ENCODE results near the gene EXOSC1.
"Not testable (repeated sequence)": the region's sequence is repeated elsewhere in the genome, so short reads cannot be mapped to it uniquely, and the experiment has no call there.

EXOSC1 gene

DNA sequence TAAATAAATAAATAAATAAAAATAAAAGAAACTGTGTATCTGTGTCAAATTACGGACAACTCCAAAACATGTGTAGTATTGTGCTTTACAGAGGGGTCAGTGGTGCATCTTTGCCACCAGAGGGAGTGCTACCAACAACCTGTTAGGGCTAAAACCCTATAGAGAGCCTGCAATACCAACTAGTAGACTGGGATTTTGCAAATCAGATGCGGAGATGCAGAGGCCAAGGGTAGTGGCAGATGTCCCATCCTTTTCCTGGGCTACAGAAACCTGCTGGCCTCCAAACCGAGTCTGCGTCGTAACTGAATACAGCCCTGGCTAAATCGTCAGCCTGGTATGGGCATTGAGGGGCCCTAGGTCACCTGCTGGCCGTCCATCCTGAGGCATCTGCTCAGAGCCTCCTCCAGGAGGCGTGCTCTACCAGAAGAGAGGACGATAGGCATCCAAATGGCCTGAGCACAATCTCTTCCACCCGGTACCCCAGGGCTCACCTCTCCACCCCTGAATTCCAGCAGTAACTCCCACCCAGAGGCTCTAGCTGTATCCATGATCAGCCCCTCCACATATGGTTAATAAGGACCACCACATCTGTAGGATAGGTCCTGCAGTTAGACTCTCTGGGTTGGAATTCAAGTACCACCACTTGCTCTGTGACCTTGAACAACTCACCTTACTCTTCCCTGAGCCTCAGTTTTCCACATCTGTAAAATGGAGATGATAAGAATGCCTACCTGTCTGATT lies 38.4 kb downstream of the EXOSC1 start:
- peak; percentile 33 for DNase-seq

DNA sequence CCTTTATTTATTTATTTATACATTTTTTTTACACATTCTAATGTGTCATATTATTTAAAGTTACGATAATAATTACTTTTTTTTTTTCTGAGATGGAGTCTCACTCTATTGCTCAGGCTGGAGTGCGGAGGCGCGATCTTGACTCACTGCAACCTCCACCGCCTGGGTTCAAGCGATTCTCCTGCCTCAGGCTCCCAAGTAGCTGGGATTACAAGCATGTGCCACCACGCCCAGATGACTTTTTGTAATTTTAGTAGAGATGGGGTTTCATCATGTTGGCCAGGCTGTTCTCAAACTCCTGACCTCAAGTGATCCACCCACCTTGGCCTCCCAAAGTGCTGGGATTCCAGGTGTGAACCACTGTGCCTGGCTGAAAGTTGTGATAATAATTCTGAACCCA lies 39.3 kb downstream of the EXOSC1 start:
- DNase-seq, result not testable (repeated sequence)

DNA sequence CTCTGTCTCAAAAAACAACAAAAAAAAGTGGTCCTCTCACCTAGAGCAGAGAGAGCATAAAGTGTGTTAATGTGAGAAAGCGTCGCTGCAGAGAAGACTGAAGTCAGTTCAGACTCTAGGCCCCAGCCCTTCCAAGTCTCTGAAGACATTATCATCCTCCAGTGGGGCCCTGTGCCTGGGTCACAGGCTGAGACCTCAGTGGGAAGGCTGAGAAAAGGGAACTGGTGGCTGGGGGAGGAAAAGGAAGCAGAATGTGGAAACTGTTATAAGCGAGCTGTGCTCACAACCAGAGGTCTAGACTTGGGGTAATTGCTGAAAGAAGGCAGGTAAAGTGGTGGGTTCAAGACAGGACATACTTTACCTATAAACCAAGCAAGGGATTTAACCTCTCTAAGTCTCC lies 39.7 kb downstream of the EXOSC1 start:
- no peak for DNase-seq

DNA sequence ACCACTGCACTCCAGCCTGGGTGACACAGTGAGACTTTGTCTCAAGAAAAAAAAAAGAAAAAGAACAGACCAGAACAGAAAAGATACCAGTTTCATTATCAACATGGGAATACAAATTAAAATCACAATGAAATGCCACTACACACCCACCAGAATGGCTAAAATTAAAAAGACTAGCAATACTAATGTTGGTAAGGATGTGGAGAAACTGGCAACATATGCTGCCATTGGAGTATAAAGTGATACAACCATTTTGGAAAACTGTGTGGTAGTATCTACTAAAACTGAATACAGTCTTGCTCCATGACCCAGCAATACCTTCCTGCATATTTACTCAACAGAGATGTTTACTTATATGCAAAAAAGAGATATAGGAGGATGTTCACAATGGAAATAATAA lies 41.8 kb downstream of the EXOSC1 start:
- DNase-seq, result no peak

DNA sequence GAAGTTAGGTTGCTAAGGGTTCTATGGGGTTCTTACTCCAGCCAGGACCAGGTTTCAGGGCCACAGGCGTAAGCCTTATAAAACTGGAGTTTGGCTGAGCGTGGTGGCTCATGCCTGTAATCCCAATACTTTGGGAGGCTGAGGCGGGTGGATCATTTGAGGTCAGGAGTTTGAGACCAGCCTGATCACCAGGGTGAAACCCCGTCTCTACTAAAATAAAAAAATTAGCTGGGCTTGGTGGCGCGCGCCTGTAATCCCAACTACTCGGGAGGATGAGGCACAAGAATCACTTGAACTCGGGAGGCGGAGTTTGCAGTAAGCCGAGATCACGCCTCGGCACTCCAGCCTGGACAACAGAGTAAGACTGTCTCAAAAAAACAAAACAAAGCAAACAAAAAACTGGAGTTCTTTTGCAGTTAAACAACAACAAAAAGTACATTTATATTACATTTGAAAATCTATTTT lies 44.3 kb downstream of the EXOSC1 start:
- no peak for DNase-seq

DNA sequence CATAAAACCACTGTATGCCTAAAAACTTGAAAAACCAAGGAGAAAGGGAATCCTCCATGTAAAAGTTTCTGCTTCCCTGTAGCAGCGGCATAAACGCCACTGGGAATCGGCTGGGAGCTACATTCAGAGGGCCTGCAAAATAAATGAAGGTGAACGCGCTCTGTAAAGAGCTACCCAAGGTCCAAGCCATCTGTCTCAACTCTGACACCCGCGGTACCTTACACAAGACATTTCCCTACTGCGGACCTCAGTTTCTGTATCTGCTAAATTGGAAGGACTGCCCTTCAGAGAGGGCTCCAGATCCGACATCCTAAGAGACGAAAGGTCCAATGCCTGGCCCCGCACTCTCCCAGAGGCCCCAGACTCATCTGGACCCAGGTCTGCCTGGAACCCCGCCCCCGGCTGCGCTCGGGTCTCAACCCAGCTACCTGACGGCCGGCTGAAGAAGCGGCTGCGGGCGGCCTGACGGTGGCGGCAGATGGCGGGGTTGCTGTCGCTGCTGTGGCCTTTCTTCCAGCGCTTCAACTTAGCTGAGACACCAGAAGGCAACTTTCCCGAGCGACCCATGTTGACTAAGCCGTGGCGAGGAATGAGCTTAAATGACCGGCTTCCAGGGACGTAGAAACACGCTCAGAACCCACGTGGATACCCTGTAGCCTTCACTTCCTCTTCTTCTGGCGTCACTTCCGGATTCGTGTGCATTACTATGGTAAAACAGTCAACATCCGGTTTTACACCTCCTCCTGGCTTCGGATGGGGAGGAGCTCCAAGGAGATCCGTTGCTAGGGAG lies 44.9 kb downstream of the EXOSC1 start, which contains the start of gene RRP12:
TSS of gene RRP12 (minus strand) at position 676 of the 790 bp plus-strand sequence. CDS start at position 567, 109 bp downstream.
- peak; percentile 88 for DNase-seq

DNA sequence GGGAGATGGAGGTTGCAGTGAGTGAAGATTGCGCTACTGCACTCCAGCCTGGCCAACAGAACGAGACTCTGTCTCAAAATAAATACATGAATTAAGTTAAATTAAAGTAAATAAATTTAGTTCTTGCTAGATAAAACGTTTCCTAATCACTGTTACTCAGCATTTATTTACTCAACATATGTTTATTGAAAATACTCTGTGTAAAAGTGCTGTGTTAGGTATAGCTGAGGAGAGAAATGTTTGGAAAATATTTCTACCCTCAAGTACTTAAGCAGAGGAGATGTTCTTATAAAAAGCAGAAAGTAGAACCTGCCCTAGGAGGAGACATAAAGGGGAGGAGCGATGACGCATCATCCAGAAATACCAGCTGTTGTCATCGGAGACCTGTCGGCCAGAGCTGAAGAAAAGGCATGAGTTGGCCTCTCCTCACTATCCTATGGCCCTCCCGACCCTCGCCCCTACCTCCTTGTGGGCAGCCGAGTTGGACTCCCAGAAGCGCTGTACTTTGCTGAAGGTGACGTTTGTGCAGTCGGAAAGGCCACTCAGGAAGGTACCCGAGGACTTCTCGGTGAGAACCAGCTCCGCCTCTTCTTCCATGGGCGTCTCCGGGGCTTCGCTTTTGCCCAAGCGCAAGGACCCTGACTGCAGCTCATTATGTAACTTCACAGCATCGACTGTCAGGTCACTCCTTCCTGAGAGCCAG lies 45.8 kb downstream of the EXOSC1 start:
- DNase-seq, result no peak

DNA sequence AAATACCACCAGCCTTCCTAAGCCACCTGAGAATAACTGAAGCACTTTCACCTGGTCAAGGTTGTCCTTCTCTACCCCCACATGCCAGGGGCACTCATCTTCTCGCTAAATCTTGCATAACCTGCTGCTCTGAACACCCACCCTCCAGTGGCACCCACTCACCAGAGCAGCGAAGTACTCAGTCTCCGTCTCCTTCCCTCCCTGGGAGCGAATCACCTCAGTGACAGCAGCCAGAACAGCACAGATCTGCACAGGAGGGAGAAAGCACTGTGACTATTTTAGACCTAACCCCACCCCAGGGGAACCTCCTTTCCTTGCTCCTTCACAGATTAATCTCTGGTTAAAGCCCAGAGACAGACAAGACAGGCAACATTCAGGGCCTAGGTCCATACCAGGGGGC lies 49.8 kb downstream of the EXOSC1 start:
- no peak for DNase-seq

DNA sequence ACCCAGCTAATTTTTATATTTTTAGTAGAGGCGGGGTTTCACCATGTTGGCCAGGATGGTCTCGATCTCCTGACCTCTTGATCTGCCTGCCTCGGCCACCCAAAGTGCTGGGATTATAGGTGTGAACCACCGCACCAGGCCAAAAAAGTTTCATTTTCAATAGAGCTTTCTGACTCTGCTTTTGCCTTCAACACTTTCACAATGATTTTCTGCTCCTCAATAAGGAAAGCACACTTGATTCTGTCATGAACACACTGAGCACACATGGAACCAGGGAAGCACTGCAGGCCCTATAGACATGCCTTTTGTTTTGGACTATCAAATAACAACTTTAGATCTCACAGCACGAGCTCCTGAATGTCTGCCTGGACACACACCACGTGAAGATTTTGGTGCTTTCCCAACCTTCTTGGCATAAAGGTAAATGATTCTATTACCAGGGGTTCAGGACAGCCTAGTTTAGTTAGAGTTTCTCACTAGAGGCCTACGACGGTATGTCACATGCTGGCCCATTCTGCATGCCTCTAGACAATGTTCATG lies 52.7 kb downstream of the EXOSC1 start:
- DNase-seq, result no peak

DNA sequence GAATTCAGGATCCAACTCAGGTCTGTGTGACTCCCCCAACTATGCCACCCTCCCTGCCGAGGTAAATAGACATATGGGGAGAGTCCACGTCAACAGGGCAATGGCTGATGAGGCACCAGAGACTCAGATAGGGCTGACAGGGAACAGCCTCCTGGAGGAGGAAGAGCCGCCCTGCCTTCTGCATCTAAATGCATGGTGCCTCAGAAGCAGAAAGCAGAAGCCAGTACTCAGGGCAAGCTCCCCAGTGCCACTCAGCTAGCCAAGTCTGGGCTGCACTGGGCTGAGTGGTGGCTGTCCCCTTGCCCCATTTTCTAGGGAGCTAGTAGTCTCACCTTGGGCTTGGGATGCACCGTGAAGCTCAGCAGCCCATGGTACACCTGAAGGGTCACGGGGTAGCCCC lies 55.7 kb downstream of the EXOSC1 start:
- DNase-seq, result no peak

DNA sequence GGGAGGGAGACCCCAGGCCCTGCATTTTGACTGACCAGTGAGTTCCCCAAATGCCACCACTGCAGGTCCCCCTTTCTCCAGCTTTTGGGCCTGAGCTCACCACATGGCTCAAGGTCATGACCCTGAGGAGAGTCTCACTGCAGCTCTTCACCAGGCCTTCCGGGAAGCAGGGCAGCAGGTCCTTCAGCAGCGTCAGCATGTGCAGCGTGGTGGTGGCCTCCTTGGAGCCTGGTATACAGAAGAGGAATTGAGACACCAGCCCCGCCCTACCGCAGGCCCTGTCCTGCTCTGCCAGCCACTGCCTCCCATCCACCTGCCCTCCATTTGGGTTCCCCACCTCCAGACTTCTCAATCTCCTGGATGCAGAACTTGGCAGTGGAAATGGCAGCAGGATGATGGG lies 57.7 kb downstream of the EXOSC1 start:
- no peak for DNase-seq
